ENCODE data around the gene LY6G6F.

The LY6G6F gene

DNA sequence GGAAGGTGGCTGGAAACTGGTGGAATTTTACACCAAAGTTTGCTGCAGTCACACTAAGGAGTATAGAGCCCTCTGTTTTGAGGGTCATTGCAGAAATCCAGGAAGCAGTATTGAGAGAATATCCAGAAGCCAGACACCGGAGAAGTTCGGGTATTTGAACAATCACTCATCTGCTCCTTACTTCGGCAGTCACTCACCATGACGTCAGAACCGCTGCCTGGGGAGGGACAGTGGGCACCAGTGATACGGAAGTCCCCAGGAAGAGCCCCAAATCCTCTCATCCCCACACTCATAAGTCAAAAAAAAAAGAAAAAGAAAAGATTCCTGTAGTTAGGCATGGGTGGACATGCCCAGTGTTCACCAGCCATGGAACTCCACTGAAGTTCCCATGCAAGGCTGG lies 29.8 kb upstream of the LY6G6F start:
- no peak for DNase-seq

- no peak for DNase-seq
These were observed 28.7 kb upstream of the LY6G6F start for GRCh38 chr6:31677955-31678354.

GRCh38 chr6:31680226-31681134 lies 26.2 kb upstream of the LY6G6F start, which contains the start of gene LY6G5C:
TSS of gene LY6G5C (minus strand) at chr6:31681067. CDS start at chr6:31680373, 694 bp downstream.
- peak; percentile 94 for DNase-seq

DNA sequence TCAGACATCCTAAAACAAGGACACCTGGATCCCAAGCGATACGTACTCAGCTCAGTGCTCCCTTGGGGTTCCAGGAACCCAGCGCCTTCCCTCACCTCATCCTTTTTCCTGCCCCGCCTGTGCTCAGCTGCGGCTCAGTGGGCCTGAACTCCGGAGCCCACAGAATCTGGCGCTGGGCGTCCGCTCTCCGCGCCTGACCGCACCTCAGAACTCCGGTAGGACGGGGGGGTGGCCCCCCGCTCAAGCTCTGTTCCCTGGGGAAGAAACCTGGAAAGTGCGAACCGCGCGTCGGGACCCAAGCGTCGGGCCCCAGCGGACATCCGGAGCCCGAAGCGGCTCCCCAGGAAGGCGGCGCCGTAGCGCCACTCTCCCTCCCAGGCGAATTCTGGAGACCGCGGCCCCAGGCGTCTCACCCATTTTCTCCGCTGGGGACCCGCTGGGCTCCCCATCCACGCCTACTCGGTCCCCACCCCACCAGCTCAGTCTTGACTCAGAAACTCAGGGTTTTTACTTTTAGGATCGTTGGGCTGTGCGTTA lies 25.5 kb upstream of the LY6G6F start:
- DNase-seq = peak; percentile 85

- no peak for DNase-seq
These were observed 23.1 kb upstream of the LY6G6F start for GRCh38 chr6:31683591-31683990.

DNA sequence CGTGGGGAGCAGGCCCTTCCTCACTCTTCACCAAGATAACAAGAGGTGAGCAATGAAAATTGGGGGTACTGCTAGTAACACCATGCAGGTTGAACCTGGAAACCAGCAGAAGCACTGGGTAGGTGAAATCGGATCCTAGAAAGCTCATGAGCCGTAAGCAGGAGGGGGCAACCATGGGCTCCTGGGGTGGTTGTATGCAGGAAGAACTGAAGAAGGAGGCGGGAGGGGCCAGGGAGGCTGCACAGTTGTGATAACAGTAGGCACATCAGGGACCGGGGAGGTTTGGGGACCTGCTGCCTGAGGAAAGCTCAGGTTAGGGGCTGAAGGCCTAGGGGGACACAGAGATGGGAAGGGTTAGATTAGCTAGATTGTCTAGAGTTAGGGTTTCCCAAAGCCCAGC lies 20.2 kb upstream of the LY6G6F start:
- DNase-seq = no peak

DNA sequence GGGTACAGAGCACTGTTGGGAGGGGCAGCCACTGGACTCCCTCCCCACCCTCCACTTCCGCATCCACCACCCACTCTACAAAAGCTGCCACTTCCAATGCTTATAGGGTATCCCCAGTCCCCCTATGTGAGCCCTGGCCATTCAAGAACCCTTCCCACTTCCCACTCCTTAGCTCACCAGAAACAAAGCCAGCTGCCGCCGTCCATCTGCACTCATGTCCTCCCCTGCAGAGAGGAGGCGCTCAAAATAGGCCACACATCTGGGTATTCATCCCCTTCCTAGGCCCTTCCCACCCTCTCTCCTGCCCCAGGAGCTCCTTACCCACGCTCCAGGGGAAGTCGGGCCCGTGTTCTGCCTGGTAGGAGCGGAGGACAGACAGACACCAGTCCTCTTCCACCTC lies 19.3 kb upstream of the LY6G6F start:
- DNase-seq = no peak

DNA sequence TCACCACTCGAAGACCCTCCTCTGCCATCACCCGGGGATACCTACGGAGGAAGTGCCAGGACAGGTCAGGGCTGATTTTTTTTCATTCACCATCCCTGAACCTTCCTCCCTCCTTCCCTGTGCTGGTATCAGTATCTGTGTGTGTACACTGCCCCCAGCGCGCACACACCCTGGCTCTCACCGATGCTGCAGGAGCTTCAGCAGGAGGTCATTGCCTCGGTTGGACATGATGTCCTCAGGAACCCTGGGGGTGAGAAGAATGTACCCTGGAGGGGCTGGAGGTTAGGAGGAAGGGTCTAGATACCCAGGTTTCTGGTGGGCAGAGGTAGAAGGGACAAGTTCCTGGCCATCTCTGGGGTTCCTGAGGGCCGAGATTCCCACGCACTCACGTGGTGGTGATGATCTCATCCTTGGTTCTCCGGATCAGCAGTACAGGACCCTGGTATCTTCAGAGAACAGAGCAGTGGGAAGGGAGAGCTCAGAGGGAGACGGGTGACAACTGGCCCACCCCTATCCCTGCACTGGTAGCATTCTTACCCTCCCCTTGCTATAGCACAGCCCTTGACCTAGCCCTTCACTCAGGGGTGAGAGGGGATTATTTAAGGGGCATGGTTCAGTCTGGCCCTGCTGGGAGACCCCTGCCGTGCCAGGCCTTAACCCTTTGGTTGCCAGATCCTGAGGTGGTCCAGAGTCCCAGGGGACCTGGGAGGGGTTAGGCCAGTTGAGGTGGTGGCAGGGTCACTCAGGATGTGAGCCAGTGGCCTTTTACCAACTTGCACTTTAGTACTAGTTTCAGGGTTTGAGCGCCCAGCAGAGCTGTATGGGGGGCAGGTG lies 18.6 kb upstream of the LY6G6F start:
- DNase-seq = no peak

GRCh38 chr6:31689249-31690110 lies 17.2 kb upstream of the LY6G6F start:
- no peak for DNase-seq

- no peak for DNase-seq
These were observed 16.2 kb upstream of the LY6G6F start for GRCh38 chr6:31690231-31691077.

GRCh38 chr6:31691078-31691463 lies 15.6 kb upstream of the LY6G6F start:
- DNase-seq = no peak

DNA sequence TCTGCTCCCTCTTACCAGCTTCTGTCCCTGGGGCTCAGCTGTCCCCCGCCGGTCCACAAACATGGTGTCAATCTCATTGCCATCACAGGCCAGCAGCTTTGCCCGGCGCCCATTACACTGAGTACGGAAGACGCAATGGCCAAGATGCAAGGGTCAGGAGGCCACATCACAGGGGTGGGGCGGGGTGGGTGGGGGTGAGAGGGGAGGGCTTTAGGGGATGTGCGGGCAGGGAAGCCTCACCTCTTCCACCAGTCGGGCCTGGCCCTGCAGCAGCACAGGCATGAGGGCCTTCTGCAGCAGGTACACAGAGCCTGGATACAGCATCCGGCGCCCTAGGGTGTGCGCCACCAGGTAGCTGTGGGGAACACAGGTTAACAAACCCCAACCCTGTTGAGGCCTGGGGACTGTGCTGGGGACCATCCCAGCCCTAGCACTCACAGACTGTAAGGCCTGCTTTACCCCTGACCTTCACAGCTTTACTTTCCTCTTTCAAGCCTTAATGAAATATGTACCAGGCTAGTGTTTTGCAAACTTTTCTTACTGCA lies 15.0 kb upstream of the LY6G6F start:
- no peak for DNase-seq

DNA sequence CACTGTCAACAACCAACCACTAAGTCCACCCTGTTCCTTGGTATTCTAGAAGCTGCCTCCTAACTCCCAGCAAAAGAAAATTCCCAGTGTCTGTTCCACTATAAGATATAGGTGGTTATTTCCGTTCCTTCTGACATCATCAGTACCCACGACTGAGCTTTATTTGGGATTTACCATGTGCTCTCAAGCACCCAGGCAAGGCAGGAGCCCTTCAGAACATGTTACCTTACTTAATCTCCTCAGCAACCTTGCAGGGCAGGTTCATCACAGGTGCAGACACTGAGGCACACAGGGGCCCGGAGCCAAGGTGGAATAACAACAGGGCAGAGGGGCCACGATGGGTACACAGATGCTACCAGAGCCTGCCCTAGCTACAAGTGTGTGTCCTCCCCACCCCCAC lies 14.3 kb upstream of the LY6G6F start:
- DNase-seq = no peak

DNA sequence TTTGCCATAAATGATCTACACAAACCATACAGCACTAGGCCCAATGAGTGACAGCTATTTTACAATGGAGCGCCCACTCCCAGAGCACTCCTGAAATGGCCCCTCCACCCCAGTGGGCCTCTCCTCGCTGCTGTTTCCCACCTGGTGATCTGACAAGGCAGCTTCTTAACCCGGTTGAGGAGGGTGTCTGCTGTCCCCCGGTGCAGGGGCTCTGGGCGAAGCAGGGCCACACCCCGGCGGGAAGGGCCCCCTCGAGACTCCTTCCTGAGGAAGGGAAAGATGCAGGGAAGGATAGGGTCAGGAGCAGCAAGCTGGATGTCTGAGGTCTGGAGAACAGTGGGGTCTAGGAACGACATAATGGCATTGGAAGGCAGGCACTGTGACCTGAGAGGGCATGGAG lies 13.8 kb upstream of the LY6G6F start:
- DNase-seq = no peak

DNA sequence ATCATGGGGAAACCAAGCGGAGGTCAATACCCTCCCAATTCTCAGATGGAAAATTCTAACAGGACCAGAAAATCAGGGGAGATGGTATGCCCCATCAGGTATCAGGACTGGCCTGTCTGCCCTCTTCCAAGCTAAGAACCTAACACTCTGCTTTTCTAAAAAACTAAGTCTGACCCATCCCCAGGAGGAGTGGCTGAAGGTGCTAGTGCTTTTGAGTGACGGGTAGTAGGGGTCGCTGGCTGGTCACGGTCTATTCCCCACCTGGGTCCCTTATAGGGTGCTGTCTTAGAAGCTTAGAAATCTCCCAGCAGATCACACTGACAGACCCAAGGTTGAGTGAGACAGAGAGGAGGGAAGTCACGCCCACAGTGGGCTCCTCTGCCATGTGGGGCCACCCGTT lies 13.1 kb upstream of the LY6G6F start:
- no peak for DNase-seq

GRCh38 chr6:31697555-31697954 lies 9.1 kb upstream of the LY6G6F start:
- peak; percentile 69 for DNase-seq

DNA sequence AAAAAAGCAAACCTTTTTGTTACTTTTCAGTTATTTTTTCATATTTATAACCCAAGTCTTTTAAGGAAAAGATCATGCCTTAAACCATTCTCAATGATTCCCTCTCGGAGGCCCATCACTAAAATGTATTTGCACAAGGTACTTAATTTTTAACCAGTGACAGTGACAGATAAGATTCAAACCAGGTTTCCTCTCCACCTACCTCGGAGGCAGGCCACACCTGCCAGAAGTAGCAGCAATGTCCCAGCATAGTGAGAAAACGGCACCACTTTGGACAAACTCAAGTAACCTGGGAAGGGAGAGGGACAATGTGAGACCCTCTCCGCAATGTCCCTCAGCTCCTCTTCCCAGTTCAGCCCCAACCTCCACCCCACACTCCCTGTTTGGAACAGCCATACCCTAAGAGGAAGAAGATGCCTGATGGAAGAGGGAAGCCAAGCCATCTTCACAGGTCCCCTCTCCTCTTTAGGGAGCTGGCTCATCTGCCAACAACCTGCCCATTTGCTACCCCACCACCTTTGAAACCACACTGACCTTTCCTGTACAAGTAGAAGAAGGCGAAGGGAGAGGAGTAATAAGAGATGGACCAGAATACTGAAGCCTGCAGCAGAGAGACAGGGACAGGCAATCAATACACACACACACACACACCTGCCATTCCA lies 5.8 kb upstream of the LY6G6F start:
- no peak for DNase-seq

DNA sequence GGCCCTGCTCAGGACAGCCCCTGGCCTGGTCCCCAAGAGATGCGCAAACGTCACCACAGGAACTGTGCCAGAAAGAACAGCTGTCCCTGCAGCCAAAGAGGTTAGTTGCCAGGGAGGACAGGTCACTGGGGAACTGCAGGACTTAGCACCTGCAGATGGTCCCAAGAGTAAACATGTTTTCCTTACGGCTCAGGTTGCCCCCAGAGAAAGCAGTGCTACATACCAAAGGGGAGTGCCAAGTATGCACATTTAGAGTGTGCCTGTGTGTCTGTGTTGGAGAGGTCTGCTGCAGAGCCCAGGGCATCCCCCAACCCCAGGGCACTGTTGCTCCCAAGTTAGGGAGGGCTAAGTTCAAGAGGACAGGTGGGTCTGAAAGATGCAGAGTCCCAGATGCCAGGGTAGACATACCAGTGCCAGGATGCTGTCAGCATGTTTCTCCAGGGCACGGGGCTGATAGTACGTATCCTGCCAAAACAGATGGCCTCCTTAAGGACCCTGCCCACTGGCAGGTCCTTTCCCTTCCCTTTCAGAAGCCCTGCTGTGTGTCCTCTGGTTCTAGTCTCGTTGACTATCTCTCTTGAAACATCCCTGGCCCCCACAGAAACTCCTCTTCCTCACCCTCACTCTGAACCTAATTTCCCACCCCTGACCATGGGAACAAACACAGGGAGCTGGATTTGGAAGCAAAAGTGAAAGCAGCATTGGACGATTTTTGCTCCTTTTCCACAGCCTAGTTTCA lies 4.8 kb upstream of the LY6G6F start:
- peak; percentile 77 for DNase-seq

DNA sequence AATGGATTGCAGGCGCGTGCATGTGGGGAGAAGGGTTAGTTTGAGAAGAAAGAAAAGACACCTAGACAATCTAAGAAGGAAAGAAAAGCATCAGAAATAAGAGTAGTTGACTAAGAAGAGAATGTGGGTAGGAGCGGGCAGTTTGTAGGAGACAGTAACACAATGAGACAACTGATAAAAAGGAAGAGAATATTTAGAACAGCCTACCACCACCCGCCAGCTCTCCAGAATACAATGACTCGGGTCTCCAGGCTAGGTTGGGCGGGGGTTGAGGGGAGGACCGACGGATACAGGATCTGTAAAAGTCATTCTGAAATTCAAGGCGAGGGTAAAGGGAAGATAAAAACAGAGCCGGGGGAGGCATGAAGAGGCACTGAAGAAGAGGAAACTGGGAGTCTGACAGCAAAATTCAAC lies 4.3 kb upstream of the LY6G6F start:
- DNase-seq = no peak

Measured in NCI-H69 (cell line).